GM19372 (cell line): ENCODE measurements around the gene GPR21.

Source experiments
- ATAC-seq: cut with Tn5 transposase; IDR thresholded peaks from one replicate; pipeline ENCODE4 v1.9.1; 2021; ENCODE audit warnings: mild to moderate bottlenecking, low read depth, moderate library complexity; ENCODE audit not compliant: unreplicated experiment

The GPR21 gene

DNA sequence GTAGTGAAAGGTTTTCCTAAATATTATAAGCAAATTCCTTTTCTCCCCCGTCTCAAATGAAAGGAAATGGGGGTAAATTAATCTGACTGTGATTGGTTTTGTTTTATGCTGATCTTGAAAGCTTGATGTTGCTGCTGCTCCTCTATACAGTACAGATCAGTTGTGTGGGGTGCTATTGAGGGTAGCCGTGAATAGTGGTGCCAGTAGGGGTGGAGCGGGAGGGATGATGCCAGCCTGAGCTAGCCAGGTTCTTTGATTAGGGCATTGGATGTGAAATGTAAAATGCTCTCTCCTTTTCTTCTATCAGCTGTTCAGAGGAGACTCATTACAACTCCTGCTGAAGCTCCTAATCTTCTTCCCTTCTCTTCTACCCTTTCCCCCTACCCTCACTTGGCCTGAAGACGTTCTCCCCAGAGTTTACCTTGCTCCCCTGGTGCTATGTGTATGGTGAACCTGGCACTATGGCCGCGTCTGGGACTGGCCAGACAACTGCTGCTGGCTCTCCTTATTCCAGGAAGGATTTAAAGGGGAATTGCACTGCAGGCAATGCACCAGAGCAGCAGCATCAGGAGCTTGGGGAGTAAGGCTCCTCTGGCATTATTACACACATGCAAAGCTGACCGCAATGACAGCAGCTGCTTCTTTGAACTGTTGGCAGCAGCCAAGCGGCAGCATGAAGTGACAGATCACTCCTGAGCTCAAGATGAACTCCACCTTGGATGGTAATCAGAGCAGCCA is 566 bp downstream of the GPR21 start:
- no peak for ATAC-seq

DNA sequence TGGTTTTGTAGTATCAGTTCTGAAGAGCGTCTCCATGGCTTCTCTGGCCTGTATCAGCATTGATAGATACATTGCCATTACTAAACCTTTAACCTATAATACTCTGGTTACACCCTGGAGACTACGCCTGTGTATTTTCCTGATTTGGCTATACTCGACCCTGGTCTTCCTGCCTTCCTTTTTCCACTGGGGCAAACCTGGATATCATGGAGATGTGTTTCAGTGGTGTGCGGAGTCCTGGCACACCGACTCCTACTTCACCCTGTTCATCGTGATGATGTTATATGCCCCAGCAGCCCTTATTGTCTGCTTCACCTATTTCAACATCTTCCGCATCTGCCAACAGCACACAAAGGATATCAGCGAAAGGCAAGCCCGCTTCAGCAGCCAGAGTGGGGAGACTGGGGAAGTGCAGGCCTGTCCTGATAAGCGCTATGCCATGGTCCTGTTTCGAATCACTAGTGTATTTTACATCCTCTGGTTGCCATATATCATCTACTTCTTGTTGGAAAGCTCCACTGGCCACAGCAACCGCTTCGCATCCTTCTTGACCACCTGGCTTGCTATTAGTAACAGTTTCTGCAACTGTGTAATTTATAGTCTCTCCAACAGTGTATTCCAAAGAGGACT is 1.5 kb downstream of the GPR21 start:
- no peak for ATAC-seq

DNA sequence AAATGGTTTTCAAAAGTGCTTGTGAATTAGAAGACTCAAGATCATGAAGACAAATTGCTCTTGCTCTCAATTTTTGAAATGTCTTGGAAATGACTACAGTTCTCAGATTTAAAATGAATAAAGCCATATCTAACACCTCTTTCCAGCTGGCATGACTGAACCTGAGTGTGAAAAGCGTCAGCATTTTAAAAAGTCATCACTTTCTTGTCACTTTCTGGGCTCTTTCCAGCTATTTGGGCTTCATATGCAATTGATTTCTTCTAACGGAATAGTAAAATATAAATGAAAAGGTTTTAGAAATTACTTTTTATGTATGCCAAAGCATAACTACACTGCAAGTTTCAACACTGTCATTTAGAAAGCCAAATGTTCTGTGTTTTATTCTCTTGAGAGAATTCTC is 2.3 kb downstream of the GPR21 start:
- ATAC-seq = no peak

DNA sequence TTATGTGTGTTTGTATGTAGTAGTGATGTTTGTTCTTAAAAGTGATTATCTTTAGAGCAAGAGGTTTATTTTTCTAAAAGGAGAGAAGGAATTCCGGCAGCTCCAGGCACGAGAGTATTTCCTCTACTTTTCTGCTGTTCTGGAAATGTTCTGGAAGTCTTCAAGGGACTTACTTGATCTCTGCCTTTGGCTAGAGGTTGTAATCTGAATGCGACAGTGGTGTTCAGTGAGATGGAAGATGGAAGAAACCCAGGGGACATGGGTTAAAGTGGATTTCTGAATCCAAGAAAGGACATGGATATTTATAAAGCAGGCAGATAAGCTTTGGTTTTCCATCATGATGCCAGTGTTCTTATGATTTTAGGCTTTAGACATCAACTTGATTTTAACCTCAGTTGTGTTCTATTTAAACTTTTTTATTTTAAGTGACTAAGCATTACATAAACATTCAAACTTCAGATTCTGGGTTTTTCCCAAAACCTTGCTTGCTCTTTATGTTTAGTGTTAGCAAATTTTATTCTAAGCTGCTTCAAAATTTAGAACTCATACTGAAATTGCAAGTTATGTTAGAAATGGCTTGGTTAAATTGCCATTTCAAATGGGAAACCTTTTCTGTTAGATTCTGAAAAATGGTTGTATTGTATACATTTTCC is 3.6 kb downstream of the GPR21 start:
- no peak for ATAC-seq

DNA sequence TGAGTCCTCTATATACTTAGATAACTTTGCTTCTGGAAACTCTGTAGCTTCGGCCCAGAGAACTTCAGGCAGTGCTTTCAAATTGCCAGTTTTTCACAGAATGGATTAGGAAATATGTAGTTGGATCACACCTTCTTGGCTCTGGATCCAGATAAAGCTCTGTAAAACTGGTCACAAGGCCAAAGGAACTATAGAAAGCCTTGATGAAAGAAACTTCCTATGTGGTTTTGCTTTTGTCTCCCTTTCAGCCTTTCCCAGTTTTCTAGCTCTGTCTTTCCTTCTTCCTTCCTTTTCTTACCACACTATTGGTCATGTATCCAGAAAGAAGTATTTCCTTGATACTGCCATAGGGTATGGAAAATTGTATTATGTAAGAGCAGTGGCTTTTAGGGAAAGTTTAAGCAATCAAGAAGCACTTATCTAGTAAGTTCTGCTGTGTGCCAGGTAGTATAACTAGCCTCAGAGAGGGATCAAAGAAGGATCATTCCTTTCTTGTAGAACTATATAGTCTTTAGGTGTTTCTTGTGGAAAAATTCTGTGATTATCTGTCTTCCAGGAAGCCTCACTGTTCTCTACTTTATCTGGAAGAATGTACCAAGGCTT is 6.3 kb downstream of the GPR21 start:
- ATAC-seq = no peak

DNA sequence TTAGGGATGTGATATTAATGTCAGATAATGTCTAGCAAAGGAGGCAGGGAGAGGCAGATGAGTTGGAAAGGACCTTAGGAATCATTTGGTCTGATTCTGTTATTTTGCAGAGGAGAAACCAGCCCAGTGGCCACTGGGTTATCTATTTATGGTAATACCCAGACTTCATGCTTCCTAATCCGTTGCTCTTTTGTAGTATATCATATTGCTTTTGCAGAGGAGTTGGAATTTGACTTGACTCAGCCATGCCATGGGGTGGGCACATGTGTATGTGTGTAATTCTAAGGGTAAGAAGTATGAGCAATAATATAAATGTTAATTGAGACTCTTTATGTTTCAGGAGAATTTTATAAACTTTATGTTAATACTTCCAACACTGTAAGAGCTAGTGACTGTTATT is 7.3 kb downstream of the GPR21 start:
- ATAC-seq = no peak

DNA sequence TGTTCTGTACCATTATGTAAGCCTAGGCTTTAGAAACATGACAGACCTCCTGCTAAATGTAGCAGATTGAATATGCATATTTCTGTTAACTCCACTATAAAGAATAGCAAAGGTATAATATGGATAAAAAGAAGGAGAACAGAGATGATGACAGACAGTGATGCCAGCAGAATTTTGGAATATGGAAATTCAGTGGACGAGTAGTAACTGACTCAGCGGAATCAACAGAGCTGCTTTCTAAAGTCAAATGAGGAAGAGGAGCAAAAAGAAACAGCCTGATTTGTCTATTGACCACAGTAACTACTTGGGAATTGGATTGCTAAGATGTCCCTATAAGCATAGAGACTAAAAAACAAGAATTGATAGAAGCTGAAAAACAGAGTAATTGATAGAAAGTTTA is 8.0 kb downstream of the GPR21 start:
- no peak for ATAC-seq

DNA sequence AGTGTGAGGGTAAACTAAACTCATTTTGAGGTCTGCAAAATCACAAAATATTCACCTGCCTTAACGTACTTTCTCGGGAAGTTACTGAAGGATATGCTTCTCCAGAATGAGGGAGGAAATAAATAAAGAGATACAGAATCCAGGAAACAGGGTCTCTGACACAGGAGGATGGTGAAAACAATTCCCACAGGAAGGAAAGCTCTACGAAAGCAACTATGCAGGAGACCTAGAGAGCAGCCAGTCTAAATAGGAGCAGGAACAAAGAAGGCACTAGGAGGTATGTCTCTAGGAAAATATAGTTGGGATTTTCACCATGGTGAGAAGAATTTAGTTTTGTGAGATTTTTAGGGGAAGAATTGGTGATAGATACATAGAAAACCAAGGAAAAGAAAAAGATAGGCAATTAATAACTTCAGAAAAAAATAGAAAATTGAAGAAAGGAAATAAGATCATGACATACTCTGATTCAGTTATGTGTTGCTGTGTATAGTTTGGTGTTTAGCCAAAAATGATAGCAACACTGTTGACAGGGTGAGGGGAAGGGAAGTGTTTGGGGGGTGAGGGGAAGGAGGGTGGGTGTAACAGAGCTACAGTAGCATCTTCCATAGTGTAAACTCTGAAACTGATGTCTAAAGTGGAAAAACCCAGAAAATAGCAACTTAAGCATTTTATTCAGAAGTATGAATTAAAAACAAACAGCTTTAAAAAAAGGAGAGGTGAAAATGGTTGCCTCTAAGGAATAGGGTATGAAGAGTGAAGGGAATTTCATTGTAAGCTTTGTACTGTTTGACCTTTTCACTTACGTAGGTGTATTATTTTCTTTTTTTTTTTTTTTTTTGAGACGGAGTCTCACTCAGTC is 9.8 kb downstream of the GPR21 start:
- ATAC-seq = no peak

DNA sequence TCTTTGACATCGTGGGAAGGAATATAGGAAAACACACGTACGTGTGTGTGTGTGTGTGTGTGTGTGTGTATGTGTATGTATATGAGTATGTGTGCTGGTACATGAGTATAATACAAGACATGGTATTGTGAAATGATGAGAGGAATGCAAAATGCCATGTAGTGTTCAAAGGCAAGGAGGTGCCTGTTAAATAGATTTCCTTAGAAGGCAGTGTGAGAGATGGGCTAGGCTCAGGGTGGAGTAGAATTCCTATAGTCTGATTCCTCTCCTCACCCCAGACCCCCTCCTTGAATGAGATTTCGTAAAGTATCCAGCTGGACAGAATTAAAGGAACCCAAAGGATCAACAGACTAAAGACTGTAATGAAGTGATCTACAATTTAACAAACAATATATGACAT is 11.1 kb downstream of the GPR21 start:
- ATAC-seq = no peak

DNA sequence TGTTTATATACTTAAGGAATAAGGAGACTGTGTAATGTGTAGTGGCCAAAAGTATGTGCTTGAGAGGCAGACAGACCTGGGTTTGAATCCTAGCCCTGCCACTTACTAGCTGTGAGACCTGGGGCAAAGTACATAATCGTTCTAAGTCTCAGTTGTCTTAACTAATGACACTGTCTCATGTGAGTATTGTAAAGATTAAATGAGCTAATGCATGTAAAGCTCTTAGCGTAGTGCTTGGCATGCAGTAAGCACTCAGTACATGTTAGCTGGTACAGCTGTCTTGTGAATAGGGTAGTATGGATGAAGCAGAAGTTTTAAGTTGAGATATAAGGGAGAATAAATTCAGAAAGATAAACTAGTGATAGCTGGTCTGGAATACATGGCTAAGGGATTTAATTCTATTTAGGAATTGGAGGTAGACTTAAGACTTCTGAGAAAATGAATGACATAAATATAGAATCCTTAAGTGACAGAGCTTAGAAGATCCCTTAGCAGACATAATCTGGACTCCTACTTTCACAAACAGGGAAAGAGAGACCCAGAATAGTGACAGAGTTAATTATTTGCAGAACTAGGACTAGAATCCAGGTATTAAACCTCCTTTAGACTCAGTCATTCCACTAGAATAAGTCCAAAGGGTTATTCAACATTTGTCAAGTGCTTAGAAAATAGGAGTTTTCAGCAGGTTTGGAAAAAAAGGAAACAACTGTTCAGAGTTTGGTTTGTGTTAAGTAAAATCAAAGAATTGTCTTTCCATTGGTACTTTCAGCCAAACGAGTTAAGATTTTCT is 13.1 kb downstream of the GPR21 start:
- no peak for ATAC-seq

DNA sequence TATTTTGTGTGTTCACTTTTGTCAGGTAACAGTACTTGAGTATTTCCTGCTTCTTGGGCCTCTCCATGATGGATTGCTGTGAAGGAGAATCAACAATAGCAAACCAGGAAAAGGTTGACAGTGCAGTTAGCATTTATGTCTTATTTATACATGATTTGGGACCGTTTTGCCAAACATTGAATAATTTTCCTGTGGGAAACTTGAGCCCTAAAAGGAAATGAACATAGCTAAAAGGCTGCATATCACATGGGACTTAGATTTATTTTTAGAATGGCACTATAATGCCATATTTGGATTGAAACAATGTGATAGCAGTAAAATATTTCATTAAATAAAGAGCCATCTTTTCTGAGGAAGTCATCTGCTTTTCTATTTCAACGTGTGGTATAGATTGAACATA is 15.3 kb downstream of the GPR21 start:
- no peak for ATAC-seq

DNA sequence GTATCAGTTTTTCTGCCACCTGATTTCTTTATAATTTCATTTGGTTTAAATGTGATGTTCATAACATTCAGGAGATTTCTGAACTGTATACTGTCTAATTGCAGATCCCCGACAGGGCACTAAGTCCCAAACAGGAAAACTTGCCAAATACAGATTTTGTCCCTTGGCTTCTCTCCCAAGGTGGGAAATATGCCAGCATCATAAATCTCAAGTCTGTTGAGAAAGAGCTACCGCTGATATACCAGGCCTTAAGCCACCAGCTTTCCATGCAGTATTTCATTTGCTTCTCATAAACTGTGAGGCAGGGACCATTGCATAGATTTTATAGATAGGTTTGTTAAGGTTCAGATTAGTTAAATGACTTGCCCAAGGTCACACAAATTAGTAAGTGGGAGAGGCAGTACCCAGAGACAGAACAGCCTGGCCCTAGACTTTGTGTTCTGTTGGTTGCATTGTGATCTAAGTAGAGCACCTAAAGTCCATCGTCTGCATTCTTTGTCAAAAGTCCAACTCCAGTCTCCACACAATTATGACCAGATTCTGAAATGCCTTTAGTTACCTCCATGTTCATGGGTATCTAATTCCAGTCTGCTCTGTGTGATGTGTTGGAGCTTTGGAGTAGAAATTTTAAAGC is 16.2 kb downstream of the GPR21 start:
- ATAC-seq = no peak

DNA sequence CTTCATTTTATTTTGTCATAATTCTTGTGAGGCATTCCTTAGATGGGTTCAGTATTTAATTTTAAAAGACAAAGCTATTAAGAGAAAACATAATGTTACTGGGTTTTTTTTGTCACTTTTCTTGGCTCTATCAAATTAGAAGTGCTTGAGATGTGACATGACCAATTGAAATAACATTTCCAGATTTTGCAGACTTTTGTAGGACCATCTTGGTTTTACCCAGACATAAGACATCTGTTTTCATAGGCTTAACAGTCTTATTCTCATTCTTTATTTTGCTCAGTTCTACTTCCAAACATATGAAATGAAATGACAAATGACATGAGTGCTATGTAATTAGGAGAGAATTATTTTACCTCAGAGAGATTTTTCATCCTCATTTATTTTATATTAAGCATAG is 19.6 kb downstream of the GPR21 start:
- no peak for ATAC-seq

DNA sequence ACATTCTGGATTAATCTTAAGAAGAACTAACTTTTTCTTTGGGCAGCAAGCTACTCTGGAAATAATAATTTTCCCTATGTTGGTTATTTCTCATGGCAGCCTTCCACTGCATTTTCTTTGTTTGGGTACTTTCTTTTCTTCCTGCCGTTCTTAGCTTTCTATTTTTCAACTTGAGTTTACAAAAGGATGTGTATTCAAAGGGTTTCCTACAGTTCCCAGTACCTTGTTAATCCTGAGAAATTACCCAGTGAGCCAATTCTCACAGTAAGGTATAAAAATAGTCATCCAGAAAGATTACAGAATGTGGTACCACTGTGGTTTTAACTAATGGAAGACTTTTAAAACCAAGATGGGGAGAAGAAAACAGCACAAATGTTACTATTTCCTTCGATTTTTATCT is 20.2 kb downstream of the GPR21 start:
- no peak for ATAC-seq

DNA sequence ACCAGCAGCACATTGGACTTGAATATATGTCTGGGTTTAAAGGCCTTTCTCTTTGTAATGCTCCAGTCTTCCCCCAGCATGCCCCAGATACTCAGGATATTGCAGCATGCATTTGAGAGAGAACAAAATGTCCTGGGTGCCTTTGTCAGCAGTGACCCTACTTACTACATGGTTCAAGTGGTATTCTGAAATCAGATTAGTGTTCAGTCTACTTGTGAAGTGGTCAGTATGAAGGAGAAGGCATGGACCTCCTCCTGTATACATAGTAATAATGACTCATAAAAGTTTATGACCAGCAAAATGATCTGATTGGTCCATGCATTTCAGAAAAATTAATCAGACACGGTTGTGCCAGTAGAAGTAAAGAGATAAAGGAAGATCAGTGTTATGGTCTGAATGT is 25.4 kb downstream of the GPR21 start:
- no peak for ATAC-seq

DNA sequence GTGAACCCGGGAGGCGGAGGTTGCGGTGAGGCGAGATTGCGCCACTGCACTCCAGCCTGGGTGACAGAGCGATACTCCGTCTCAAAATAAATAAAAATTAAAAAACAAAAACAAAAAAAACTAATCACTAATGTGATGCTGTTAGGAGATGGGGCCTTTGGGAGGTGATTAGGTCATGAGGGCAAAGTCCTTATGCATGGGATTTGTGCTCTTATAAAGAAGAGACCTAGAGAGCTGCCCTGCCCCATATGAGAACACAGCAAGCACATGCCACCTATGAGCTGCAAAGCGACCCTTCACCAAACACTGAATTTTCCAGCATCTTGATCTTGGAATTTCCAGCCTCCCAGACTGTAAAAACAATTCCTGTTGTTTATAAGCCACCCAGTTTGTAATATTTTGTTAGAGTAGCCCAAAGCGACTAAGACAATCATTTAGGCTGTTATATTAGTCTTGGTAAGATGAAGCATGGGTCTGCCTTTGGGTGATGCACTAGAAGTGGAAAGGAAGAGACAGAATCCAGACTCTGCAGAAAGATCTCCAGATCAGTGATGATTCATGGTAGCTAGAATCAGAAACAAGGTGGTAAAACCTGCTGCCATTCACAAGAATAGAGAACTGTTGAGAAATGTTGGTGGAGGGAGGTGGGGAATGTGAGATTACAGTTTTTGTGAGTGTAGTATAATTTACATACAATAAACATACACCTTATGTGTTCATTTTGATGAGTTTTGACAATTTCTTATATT is 26.2 kb downstream of the GPR21 start:
- no peak for ATAC-seq

DNA sequence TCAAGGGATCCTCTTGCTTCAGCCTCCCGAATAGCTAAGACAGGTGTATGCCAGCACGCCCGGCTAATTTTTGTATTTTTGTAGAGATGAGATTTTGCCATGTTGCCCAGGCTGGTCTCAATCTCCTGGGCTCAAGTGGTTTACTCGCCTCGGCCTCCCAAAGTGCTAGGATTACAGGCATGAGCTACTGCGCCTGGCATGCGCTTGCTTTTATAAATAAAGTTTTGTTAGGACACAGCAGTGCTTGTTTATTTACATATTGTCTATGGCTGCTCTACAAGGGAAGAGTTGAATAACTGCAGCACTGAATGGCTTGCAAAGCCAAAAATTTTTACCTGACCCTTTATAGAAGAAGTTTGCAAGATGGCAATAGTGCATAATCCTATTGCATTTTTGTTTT is 27.7 kb downstream of the GPR21 start:
- ATAC-seq = no peak

DNA sequence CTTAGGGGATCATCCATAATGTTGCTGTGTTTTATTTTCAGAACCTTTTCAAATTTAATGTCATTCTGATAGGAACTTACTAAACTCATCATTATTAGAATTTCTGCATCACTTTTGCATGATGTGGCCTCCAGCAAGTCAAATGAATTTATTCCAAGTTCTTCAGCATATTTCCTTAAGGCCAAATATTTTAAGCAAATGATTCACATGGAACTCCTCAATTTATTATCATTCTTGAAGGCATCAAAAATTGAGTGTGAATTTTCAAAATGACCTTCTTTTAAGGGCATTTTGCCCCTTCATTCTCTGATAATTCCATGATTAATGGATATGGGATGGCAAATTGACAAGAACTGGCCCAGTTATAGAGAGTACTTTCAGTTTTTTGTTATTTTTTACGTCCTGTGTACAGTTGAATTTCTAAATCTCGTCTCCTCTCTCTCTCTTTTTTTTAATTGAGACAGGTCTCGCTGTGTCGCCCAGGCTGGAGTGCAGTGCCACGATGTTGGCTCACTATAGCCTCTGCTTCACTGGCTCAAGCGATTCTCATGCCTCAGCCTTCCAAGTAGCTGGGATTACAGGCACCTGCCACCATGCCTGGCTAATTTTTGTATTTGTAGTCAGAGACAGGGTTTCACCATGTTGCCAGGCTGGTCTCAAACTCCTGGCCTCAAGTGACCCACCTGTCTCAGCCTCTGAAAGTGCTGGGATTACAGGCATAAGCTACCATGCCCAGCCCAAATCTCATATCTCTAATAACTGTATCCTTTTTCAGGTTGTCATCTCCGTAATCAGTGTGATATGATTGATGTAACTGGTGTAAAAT is 29.1 kb downstream of the GPR21 start:
- no peak for ATAC-seq
